OCI-LY7 (cell line): ENCODE data around the gene DAGLA. TPM values are rescaled to one million over a fixed set of nuclear protein-coding genes. Genes with fewer than 3 reads are reported as not detected.

ENCODE experiments used
- BruUV-seq: library from RNA; stranded (reverse); fragments of 400-500 nt; replicated peaks from 2 replicates; lab custom pipeline; 2021; lab: Mats Ljungman, UMichigan
- CTCF ChIA-PET: fragments of 300-600 bp; sonication (Branson Sonifier 250); formaldehyde crosslinking; loops from one replicate; lab custom pipeline; 2022; ENCODE audit warnings: antibody characterized with exemption; ENCODE audit not compliant: unreplicated experiment; lab: Charles Lee
- POLR2A ChIA-PET: fragments of 300-600 bp; sonication (Branson Sonifier 250); formaldehyde crosslinking; loops from one replicate; lab custom pipeline; 2022; ENCODE audit warnings: antibody characterized with exemption; lab: Charles Lee
- DNase-seq: peaks from one replicate; pipeline ENCODE4 v3.0.0-alpha.2; 2015; ENCODE audit warnings: low spot score
- H2AFZ ChIP-seq: fragments of 200-600 bp; sonication (generic), shearing (Covaris generic); 2 replicates; pipeline ENCODE4 v1.6.1; 2014; ENCODE audit warnings: mild to moderate bottlenecking, antibody characterized with exemption, low read length, moderate library complexity
- H3K27ac ChIP-seq: fragments of 200-600 bp; sonication (generic); 2 replicates; pipeline ENCODE4 v1.5.1; 2014; ENCODE audit warnings: mixed run types, low read depth, mild to moderate bottlenecking, moderate library complexity, low read length, inconsistent platforms; ENCODE audit not compliant: poor library complexity, severe bottlenecking
- H3K36me3 ChIP-seq: fragments of 200-600 bp; sonication (generic); 2 replicates; pipeline ENCODE4 v1.6.1; 2014; ENCODE audit warnings: mild to moderate bottlenecking, antibody characterized with exemption, low read length, moderate library complexity, mixed read lengths; ENCODE audit not compliant: insufficient read depth
- H3K4me1 ChIP-seq: fragments of 200-600 bp; sonication (generic); 2 replicates; pipeline ENCODE4 v1.5.1; 2014; ENCODE audit warnings: mild to moderate bottlenecking, low read length; ENCODE audit not compliant: insufficient read depth, poor library complexity, severe bottlenecking
- H3K4me2 ChIP-seq: fragments of 200-600 bp; sonication (generic); 2 replicates; pipeline ENCODE4 v1.6.1; 2014; ENCODE audit warnings: mild to moderate bottlenecking, low read length
- H3K4me3 ChIP-seq: fragments of 200-600 bp; sonication (generic); 2 replicates; pipeline ENCODE4 v1.5.1; 2014; ENCODE audit warnings: mild to moderate bottlenecking, low read depth, low read length; ENCODE audit not compliant: poor library complexity, severe bottlenecking
- H3K79me2 ChIP-seq: fragments of 200-600 bp; sonication (generic); 2 replicates; pipeline ENCODE4 v1.6.1; 2016; ENCODE audit warnings: low read depth, mild to moderate bottlenecking, low read length, moderate library complexity, mixed read lengths; ENCODE audit not compliant: insufficient read depth
- H3K9me2 ChIP-seq: fragments of 200-600 bp; sonication (generic); 2 replicates; pipeline ENCODE4 v1.6.1; 2016; ENCODE audit warnings: mild to moderate bottlenecking, low read length, mixed read lengths; ENCODE audit not compliant: insufficient read depth
- H3K9me3 ChIP-seq: fragments of 200-600 bp; sonication (generic); 2 replicates; pipeline ENCODE4 v1.6.1; 2014; ENCODE audit warnings: mild to moderate bottlenecking, mixed run types, low read length, mixed read lengths
- H4K20me1 ChIP-seq: fragments of 200-600 bp; sonication (generic); 2 replicates; pipeline ENCODE4 v1.6.1; 2014; ENCODE audit warnings: mild to moderate bottlenecking, antibody characterized with exemption, low read length, moderate library complexity, mixed read lengths; ENCODE audit not compliant: insufficient read depth
- EZH2phosphoT487 ChIP-seq: fragments of 200-600 bp; sonication (generic); IDR thresholded peaks from 2 replicates; pipeline ENCODE4 v1.6.1; 2018; ENCODE audit warnings: low read depth, borderline replicate concordance, mild to moderate bottlenecking, mixed run types, antibody characterized with exemption, low read length, moderate library complexity, mixed read lengths
- intact Hi-C: fragments of 100-400 bp; cut with micrococcal nuclease; formaldehyde crosslinking; loops from one replicate; pipeline ENCODE4 v1.10.0; 2022; ENCODE audit not compliant: unreplicated experiment
- total RNA-seq, 2 experiments: library from RNA; depleted of rRNA in 1 of 2; stranded (reverse); fragments of >200 nt in 1 of 2; shearing (Covaris generic) in 1 of 2; gene quantifications; 2 replicates each; pipeline ENCODE4 v1.2.3, GENCODE V29; 2014 to 2022
- TF ChIP-seq, protein P1 (sequence below): fragments of 200-600 bp; sonication (generic); conservative IDR thresholded peaks from 2 replicates; pipeline ENCODE4 v1.5.1; 2014; ENCODE audit warnings: mild to moderate bottlenecking, antibody characterized with exemption, low read length, moderate library complexity, mixed read lengths

DAGLA gene
- total RNA-seq, 2 experiments from 2014 or later, result not detected

DNA sequence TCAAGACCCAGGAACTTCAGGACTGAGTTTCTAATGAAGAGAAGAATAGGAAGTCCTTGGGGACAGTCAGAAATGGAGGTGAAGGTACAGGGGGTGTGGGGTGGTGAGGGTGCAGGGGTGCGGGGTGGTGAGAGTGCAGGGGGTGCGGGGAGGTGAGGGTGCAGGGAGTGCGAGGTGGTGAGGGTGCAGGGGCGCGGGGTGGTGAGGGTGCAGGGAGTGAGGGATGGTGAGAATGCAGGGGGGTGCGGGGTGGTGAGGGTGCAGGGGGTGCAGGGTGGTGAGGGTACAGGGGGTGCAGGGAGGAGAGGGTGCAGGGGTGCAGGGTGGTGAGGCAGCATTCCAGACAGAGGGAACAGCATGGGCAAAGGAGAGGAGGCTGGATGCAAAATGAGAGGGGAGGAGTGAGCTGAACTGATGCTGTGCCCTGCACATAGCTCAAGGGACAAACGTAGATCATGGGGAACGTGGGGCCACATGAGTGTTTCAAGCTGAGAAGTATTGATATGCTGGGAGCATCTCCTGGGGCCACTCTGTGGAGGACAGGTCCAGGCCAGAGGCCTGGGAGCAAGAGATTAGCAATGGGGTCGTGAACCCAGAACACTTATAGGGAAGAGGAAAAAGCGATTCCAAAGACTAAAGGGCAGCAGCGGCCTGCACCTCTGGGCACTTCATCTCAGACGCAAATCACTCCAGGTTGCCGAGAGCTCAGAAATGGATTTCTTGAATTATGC is 23.7 kb upstream of the DAGLA start:
- Histone ChIP-seq H3K4me1 (no peaks in the 10 kb centered on the region), H3K4me2 (no peak overlapping the region), H3K36me3 (no peaks in the 10 kb centered on the region), H3K79me2 (no peaks in the 10 kb centered on the region), H3K27ac (no peak overlapping the region), H4K20me1 (no peaks in the 10 kb centered on the region), H2AFZ (no peak overlapping the region), H3K9me3 (no peaks in the 10 kb centered on the region), H3K4me3 (no peak overlapping the region), H3K9me2 (no peaks in the 10 kb centered on the region)
- POLR2A ChIA-PET, result interaction anchor here (0.7 kb wide), 1 partner anchor 88 kb away, joined by 3 read pairs; no protein-coding TSS in a partner anchor
- DNase-seq, result no peak
- intact Hi-C loops, result no loop called here
- TF ChIP-seq EZH2phosphoT487, result no peak
- BruUV-seq, result no TSS peak
- CTCF ChIA-PET, result interaction anchor here (0.6 kb wide), 1 partner anchor 1879 kb away, joined by 5 read pairs; no protein-coding TSS in a partner anchor

DNA sequence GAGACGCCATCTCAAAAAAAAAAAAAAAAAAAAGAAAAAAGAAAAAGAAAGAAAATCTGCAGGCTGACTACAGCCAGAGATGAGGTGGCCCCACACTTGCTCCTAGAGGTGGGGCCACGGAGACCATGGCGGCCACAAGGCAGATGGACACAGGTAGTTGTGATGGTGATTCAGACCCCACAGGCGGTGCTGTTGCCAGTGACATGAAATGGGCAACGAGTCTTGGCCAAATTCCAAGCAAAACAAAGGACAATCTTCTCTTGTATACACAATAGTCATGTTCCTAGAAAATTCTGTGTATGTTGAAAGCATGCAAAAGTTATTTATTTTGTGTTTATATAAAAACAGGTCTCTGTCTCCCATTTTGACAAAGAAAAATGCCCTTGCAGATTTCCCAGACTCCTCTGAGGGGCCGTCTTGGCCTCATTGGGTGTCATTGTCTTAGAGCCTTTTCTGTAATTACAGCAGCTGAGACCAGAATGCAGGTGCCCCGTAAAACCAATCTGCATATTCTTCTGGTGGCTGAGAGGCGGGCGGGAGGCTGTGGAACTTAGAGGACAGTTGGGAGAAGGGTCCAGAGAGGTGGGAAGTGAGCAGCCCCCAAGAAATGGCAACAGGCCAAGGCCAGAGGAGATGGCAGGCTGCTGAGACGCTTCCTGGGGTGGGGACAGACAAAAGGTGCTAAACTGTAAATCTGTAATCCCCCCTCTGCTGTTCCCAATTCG is 22.5 kb upstream of the DAGLA start:
- BruUV-seq, result no TSS peak
- Histone ChIP-seq H3K9me3 (no peaks in the 10 kb centered on the region), H2AFZ (no peak overlapping the region), H3K4me1 (no peaks in the 10 kb centered on the region), H3K4me2 (no peak overlapping the region), H3K9me2 (no peaks in the 10 kb centered on the region), H3K27ac (no peak overlapping the region), H3K4me3 (no peak overlapping the region), H3K79me2 (no peaks in the 10 kb centered on the region), H4K20me1 (no peaks in the 10 kb centered on the region), H3K36me3 (no peaks in the 10 kb centered on the region)
- intact Hi-C loops, result no loop called here
- ChIA-PET POLR2A (no interaction called here), CTCF (interaction anchor here (0.6 kb wide), 1 partner anchor 1880 kb away, joined by 5 read pairs; no protein-coding TSS in a partner anchor)
- TF ChIP-seq, protein P1, sequence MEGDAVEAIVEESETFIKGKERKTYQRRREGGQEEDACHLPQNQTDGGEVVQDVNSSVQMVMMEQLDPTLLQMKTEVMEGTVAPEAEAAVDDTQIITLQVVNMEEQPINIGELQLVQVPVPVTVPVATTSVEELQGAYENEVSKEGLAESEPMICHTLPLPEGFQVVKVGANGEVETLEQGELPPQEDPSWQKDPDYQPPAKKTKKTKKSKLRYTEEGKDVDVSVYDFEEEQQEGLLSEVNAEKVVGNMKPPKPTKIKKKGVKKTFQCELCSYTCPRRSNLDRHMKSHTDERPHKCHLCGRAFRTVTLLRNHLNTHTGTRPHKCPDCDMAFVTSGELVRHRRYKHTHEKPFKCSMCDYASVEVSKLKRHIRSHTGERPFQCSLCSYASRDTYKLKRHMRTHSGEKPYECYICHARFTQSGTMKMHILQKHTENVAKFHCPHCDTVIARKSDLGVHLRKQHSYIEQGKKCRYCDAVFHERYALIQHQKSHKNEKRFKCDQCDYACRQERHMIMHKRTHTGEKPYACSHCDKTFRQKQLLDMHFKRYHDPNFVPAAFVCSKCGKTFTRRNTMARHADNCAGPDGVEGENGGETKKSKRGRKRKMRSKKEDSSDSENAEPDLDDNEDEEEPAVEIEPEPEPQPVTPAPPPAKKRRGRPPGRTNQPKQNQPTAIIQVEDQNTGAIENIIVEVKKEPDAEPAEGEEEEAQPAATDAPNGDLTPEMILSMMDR, result no peak
- TF ChIP-seq EZH2phosphoT487, result no peak
- no peak for DNase-seq

DNA sequence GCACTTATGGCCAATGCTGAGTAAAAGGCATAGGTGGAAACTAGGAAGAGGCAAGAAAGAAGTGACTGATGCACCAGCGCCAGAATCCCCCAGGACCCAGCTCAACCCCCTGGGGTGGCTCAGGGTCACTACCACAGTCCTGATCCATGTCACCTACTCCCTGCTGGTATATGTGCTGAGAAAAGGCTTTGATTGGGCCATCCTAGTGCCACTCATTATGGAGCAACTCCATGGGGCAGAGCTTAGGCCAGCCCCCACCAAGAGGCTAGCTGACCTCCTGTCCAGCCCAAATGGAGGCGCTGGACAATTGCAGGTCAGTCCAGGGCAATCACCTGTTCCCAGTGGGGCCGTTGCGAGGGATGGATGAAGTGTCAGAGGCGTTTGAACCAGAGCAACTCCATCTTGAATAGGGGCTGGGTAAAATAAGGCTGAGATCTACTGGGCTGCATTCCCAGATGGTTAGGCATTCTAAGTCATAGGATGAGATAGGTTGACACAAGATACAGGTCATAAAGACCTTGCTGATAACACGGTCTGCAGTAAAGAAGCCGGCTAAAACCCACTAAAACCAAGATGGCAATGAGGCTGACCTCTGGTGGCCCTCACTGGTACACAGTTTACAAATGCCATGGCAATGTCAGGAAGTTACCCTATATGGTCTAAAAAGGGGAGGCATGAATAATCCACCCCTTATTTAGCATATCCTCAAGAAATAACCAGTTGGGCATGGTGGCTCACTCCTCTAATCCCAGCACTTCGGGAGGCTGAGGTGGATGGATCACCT is 20.6 kb upstream of the DAGLA start:
- no peak overlapping the region for H3K4me2 ChIP-seq
- intact Hi-C loops, result no loop called here
- no TSS peak for BruUV-seq
- ChIA-PET POLR2A (interaction anchor here (0.8 kb wide), 1 partner anchor 34 kb away, joined by 7 read pairs; no protein-coding TSS in a partner anchor), CTCF (no interaction called here)
- H3K9me2 ChIP-seq, result no peaks in the 10 kb centered on the region
- H2AFZ ChIP-seq, result no peak overlapping the region
- H3K36me3 ChIP-seq, result no peaks in the 10 kb centered on the region
- no peaks in the 10 kb centered on the region for H3K4me1 ChIP-seq
- no peak overlapping the region for H3K27ac ChIP-seq
- DNase-seq, result no peak
- TF ChIP-seq, protein P1, result no peak; the same call in 1 of the 2 replicates
- no peak for TF ChIP-seq EZH2phosphoT487
- H3K4me3 ChIP-seq, result no peak overlapping the region
- H4K20me1 ChIP-seq, result no peaks in the 10 kb centered on the region
- no peaks in the 10 kb centered on the region for H3K79me2 ChIP-seq
- no peaks in the 10 kb centered on the region for H3K9me3 ChIP-seq
